ENCODE data around the gene GRHPR.
"Not testable (repeated sequence)": the region's sequence is repeated elsewhere in the genome, so short reads cannot be mapped to it uniquely, and the experiment has no call there.

GRHPR gene

DNA sequence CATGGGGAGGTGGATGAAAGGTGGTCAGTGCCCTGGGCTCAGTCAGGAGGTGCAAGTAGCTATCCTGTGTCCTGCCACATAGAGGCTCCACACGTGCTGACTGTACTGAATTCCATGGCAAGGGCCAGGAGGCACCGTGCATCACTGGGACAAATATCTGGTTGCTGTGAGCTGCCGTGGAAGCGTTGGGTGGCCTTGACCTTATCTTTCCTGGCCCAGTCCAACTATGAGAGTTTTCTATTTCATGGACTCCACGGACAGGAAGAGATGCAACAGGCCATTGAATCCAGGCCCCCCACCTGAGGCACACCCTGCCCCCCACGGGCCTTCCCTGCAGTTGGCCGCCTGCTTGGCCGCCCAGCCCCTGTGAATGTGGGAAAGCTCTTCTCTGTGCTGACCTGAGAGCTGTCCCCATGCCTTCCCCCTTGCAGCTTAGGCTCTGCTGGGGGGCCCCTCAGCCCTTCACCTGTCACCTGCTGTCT, 1.7 kb downstream of the GRHPR start:
- DNase-seq = no peak

DNA sequence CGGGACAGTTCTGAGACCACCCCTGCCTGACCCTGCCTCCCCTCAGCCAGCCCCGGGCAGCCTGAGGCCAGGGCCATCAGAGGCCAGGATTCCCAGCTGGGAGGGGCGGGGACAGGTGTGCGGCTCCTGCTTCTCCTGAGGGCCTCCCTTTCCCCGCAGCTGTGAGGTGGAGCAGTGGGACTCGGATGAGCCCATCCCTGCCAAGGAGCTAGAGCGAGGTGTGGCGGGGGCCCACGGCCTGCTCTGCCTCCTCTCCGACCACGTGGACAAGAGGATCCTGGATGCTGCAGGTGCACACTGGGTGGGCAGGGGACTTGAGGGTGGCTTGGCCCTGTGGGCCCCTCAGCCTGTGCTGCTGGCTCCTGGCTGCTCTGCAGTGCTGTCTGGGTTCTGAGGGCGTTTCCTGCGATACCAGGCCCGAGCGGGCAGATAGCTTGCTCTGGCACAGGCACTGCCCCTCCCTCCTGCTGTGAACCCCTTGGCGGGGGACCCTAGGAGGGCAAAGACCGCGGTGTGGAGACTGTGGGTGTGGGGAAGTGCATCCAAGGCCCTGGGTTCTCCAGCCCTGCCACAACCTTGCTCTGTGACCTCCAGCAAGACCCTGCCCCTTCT, 2.3 kb downstream of the GRHPR start:
- no peak for DNase-seq

DNA sequence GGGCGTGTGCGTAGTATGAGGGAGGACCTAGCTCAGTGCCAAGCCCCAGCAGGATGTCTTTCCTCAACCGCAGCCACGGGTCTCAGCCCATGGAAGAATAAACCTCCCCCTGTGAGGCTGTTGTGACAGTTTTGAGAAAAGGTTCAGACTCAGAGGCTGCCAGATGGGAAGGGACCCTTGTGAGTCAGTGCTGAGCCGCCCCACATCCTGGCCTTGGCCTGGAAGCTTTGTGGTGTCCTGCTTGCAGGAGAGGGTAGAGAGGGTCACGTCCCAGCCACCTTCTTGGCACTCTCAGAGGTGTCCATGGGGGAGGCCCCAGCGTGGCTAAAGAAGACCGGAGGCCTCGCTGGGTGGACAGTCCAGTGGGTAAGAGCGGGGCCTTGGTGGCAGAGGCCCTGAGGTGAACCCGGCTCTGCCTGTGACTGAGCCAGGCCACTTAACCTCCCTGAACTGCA, 2.8 kb downstream of the GRHPR start:
- DNase-seq = no peak

DNA sequence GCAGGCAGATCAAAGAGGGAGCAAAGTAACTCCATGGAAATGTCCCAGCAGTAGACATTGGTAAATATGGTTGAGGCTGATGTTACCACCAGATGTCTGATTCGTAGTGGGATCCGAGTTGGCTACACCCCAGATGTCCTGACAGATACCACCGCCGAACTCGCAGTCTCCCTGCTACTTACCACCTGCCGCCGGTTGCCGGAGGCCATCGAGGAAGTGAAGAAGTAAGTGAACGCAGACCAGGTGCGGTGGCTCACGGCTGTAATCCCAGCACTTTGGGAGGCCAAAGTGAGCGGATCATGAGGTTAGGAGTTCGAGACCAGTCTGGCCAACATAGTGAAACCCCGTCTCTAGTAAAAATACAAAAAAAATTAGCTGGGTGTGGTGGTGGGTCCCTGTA, 3.9 kb downstream of the GRHPR start:
- DNase-seq = not testable (repeated sequence)

DNA sequence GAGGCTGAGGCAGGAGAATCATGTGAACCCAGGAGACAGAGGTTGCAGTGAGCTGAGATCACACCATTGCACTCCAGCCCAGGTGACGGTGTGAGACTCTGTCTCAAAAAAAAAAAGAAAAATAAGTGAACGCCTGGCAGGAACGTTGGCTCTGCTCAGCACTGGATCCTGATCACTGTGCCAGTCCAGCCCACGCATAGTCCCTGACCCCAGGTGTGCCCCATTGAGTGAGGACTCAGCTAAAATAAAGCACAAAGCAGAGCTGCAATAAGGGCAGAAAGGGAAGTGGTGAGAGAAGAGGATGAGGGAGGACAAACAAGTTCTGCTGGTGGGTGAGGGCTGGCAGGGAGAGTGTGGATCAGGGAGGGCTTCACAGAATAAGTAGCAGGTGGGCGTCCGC, 4.3 kb downstream of the GRHPR start:
- DNase-seq = no peak

DNA sequence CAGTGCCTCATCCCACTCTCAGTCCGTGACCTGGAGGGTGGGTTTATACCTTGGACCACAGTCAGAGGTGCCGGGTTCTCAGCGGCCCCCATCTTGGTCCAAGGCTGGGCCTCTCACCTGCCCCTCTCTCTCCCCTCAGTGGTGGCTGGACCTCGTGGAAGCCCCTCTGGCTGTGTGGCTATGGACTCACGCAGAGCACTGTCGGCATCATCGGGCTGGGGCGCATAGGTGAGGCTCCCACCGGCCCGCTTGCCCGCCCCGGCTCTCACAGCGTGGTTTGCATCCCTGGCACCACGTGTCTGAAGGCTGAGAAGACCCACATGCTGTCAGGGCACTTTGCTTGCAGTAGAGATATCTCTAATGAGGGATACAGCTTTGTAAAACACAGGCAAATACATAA, 5.8 kb downstream of the GRHPR start:
- DNase-seq = no peak

DNA sequence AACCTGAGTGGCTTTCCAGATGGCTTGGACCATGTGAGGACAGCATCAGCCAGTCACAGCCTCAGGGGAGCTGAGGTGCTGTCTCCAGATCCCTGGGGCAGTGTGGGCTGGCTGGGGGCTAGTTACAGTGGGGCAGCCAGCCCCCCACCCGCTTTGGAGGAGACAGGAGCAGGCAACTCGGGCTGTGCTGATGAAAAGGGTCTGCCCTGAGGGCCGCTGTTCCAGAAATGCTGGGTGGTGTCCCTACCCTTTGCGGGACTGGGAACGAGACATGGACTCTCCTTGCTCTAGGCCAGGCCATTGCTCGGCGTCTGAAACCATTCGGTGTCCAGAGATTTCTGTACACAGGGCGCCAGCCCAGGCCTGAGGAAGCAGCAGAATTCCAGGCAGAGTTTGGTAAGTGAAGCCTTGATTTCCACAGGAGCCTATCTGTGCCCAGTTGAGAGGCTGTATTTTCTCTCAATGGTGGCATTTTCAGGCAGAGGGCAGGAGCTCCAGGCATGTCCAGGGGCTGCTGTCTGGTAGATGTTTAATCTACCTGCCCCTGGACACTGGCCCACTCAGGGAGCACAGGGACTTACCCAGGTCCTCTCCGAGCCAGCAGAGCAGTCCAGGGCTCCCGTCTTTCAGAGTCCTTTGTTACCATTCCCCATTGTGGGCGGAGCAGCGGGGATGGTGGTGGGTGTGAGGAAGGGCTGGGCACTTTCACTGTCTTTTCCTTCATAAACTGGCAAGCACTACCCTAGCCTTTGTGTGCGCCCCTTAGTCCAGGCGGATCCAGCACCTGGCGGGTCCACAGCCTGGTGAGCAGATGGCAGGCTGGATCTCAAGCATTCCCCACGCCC, 7.2 kb downstream of the GRHPR start:
- DNase-seq = no peak

DNA sequence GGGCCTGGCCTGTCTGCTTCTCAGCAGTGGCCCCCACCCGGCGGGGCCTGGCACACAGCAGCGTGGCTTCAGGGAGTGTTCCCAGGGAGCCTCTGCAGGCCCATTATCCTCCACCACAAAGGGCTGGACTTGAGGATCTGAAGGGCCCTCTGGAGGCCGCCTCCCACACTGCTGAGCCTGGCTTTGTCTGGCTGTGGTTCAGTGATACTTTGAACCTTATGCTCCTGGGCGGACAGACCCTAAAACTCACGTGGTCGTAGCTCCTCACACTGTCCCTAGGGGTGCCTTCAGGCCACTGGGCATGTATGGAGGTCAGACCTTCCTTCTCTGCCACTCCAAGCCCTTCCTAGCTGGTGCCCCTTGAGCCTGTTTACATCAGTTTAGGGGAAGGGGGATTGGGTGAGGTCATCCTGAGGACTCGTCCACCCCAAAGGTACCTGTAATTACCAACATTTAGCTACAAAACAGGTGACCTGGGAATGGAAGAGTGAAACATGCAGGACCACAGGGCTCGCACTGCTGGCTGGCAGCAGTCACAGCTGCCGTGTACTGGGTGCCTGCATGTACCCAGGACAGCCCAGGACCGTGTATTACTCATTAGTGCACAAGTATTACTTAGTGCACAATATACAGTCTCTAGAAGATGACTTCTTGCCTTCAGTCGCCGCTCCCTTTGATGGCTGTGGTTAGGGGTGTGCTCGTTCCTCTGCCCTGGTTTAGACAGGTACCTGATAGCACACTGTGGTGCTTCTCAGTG, 8.5 kb downstream of the GRHPR start:
- DNase-seq = no peak

DNA sequence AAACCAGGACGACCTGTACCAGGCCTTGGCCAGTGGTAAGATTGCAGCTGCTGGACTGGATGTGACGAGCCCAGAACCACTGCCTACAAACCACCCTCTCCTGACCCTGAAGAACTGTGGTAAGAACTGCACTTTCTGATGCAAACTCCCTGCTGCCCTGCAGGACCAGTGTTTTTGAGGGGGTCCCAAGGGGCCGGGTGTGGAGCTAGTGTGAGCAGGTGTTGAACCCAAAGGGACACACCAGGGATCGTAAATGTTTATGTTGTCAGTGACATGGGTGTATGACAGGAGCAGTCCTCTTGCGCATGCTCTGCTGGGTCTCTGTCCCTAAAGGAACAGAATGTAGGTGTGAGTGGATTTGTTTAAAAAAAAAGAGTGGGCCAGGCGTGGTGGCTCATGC, 9.5 kb downstream of the GRHPR start:
- no peak for DNase-seq

DNA sequence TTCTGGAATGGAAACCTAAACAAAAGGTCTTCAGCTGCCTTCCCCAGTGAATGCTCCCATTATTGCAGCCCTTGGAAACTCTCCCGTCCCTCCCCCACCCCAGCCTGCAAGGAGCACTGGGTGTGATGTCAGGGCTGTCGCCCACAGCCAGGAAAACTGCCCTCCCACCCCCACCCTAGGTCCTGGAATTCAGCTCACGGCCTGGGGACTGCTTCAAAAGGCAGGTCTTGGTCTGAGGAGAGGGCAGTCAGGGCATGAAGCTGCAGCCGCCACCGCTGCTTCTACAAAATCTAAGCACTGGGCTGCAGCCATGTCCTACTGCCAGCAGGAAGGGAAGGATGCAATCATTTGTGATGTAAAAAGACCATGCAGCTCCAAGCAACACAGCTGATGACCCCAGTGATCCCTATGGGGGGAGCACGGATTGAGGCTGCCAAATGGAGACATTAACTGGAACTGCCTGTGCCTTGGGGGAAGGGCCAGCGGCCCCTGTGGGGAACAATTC, 11.4 kb downstream of the GRHPR start:
- DNase-seq = no peak

DNA sequence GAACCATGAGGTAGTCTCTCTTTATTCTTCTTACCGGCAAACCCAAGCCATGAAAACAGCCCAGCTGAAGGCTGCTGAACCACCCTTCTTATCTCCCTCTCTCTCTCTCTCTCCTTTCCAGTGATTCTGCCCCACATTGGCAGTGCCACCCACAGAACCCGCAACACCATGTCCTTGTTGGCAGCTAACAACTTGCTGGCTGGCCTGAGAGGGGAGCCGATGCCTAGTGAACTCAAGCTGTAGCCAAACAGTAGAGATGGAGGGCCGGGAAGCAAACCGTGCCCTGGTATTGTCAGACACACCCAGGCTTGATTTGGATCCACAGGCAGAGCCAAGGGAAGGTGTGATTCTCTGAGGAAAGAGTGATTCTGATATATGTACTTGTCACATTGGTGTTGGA, 14.0 kb downstream of the GRHPR start:
- no peak for DNase-seq

DNA sequence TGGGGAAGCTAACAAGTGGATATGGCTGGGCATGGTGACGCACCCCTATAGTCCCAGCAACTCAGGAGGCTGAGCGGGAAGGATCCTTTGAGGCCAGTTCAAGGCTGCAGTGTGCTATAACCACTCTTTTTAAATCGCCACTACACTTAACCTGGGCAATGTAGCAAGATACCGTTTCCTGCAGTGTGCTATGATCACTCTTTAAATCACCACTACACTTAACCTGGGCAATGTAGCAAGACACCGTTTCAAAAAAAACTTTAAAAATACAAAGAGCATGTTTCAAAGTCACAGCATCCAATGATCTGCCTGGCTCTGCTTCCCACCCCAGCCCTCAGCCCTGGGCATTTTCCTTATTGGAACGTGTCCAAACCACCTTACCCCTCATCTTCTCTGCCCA, 14.5 kb downstream of the GRHPR start:
- DNase-seq = no peak

DNA sequence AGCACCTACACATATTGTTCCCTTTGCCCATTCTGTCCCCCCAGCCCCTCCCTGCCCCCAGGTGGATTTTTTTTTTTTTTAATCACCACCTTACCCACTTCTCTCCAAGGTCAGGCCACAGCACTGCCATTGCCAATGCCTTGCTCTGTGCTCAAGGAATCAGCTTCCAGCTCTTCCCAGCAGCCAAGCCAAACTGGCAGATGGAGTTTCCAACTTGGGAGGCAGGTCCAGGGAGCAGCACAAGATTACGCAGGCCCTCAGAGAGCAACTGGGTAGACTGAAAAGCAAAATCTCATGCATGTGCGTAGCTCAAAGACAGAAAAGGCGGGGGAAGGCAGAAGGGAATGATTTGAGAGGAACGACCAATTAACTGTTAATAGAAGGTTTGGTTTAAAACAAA, 15.1 kb downstream of the GRHPR start:
- DNase-seq = no peak

DNA sequence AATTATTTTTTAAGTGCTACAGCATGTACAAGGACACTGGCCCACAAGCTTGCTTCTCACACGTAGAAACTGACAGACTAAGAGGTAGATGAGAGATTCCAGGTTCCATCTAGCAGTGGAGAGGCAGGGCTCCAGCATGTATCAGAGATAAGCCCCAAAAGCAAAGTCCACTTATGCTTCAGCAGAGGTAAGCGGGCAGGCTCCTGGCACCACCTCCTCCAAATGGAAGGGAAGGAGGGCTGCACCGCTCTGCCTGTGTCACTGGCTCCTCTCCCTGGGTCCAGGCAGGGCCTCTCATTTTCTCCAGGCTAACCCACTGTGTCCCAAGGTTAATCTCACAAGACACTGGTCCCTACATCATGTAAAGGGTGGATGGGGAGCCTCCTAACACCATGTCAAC, 15.9 kb downstream of the GRHPR start:
- no peak for DNase-seq

DNA sequence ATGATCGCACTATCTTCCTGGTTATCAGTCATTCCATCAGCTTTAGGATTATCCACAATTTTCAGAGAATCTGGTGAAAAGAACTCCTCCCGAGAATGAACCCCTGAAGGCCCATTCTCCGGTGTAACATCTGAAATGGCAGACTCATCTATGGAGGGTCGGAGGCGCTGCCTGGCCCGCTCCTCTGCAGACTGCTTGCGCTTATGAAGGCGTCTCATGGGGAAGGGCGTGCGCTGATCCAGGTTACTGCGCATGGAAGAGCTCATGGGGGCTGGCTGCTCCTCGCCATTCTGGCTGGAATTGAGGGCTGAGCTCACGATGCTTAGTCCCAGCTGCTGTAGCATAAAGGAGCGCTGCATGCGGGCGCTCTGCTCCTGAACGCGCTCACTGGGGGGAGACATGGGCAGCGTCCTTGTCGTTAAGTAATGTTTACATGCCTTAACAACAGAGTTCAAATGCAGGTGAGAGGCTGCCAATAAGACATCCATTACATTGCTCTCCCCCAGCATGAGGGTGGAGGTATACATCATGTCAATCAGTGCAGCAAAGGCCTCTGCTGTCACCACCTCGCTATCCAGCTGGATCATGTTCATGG, 19.4 kb downstream of the GRHPR start:
- no peak for DNase-seq

DNA sequence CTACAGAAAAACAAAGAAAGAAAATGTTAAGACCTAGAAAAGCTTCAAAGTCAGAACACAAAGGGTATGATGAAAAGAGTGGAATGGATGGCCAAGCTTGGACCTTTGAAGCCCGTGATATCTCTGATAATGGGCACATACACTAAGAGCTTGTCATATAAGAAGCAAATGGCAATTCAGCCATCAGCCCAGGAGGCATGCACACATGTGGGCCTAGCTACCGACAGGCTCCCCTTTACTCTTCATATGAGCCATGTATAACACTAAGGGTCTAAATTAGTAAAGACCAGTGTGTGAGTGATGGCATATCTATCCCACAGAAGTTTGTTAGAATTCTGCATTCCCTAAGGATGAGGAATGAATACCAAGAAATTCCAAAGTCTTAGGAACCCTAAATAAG, 20.1 kb downstream of the GRHPR start:
- no peak for DNase-seq

DNA sequence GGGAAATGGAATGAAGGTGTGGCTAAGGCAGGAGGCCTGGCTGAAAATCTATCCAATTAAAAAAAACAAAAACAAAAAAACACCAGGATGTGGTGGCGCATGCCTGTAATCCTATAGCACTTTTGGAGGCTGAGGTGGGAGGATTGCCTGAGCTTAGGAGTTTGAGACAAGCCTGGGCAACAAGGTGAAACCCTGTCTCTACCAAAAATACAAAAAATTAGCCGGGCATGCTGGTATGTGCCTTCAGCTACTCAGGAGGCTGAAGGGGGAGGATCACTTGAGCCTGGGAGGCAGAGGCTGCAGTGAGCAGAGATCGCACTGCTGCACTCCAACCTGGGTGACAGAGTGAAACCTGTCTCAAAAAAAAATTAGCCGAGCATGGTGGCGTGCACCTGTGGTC, 21.1 kb downstream of the GRHPR start:
- no peak for DNase-seq

DNA sequence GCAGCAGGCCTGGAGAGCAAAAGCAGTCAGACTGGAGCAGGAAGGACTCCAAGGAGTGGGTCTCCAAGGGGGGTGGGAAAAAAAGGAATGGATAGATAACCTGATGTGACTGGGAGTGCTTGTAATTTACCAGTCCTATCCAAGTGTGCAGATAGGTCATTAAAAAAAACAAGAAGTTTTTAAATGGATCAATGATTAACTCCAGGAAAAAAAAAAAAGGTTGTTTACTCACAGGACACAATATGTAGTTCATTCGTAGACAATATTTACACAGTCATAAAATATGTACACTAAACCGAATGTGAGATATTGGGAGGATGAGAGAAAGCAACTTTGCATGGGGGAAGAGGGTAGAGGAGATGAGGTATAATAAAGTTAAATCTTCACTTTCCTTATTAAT, 22.4 kb downstream of the GRHPR start:
- DNase-seq = no peak

DNA sequence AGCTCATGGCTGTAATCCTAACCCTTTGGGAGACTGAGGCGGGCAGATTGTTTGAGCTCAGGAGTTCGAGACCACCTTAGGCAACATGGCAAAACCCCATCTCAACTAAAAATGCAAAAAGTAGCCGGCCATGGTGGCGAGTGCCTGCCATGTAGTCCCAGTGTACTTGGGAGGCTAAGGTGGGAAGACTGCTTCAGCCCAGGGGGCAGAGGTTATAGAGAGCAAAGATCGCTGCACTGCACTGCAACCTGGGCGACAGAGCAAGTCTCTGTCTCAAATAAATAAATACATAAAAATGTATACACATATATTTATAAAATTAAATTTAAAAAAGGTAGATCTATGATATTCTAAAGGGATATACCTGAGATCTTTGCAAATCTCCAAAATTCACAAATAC, 23.3 kb downstream of the GRHPR start:
- no peak for DNase-seq

DNA sequence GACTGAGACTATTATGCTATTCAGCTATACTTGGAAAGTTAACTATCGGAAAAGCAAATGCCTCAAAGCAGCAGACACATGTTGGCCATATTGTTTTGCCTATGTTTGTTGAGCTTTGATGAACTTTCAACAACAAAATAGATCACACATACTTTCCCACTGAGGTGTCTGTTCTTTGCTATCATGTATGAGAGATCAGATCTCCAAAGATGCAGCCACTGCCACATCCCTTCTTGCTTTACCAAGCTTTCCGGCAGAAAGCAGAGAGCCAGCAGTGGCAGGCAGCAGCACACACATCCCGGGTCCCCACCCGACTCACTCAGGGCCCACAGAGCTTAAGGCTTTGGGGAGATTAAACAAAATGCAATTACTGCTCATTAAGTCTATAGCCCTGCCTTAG, 23.9 kb downstream of the GRHPR start:
- no peak for DNase-seq

DNA sequence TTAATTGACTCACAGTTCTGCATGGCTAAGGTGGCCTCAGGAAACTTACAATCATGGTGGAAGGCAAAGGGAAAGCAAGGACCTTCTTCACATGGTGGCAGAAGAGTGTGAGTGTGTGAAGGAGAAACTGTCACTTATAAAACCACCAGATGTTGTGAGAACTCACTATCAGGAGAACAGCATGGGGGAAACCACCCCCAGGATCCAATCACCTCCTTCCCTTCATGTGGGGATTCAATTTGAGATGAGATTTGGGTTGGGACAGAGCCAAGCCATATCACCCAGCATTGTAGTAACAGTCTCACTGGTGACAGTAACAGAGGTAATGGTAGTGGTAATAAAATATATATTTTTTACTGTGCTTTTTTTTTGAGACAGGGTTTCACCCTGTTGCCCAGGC, 24.6 kb downstream of the GRHPR start:
- DNase-seq = no peak

DNA sequence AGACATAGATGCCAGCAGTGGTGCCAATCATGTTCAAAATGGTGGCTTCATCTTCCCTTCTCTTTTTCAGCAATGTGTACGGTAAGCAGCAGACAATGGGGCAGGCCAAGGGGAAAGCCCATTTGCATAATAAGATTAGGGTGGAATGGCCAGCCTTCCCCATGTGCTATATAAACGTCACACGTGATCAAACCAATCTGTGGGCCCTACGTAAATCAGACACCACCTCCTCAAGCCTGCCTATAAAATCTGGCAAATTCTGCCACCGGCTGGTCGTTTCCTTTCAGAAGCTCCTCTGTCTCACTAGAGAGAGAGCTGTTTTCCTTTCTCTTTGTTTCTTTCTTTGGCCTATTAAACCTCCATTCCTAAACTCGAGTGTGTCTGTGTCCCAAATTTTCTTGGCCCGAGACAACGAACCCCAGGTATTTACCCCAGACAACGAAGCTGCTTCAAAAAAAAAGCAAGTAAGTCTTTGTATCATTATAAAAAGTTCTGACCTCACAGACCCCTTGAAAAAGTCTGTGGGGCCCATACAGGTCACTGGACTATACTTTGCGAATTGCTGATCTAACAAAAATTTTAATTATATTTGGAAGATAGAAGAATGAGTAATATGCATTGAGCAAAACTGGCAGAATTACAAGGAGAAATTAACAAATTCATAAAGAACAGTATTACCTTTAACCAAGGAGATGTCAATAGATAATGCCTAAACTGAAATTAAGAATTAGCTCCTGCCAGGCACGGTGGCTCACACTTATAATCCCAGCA, 27.6 kb downstream of the GRHPR start:
- no peak for DNase-seq

Data from activated T-cell treated with anti-CD3 and anti-CD28 coated beads, Interleukin-2, amount 50 U/mL, for 1 hour (primary cell).